ENCODE measurements around the gene PPFIA4. TPM values are rescaled to one million over a fixed set of nuclear protein-coding genes. Genes with fewer than 3 reads are reported as not detected.
"Not testable (repeated sequence)": the region's sequence is repeated elsewhere in the genome, so short reads cannot be mapped to it uniquely, and the experiment has no call there.

Gene PPFIA4
- total and polyA plus RNA-seq, 2 donors (not counting 3 experiments of a cell fraction or from before 2014, with no cell fraction given): 0.17 to 0.22 TPM

GRCh38 chr1:203002951-203003350 lies 23.3 kb upstream of the PPFIA4 start:
- Histone ChIP-seq H3K4me1 (ENCODE audit: control insufficient read depth, extremely low read depth, insufficient read depth, low read length) (peaks cover under 1% of the 10 kb centered on the region), H3K4me3 (replicated peaks in 1 of 3; ENCODE audit: insufficient read depth in 1 of 3, low read depth in 1 of 3, low read length in 3 of 3) (no peak overlapping the region), H2AFZ (ENCODE audit: low read depth, low read length) (no peak overlapping the region), H3K9me3 (replicated peaks; ENCODE audit: control insufficient read depth, insufficient read depth, low read length) (no peaks in the 10 kb centered on the region), H3K9ac (replicated peaks; ENCODE audit: extremely low read depth, insufficient read depth, low read length) (no peak overlapping the region), H3K36me3 (ENCODE audit: control insufficient read depth in 2 of 2, extremely low read depth in 1 of 2, insufficient read depth in 2 of 2, low read length in 2 of 2) (no peaks in the 10 kb centered on the region), H4K20me1 (replicated peaks; ENCODE audit: control insufficient read depth, extremely low read depth, insufficient read depth, low read length) (no peaks in the 10 kb centered on the region), H3K27ac (ENCODE audit: insufficient read depth, low read depth, low read length) (no peak overlapping the region), H3K79me2 (ENCODE audit: control insufficient read depth, insufficient read depth, low read length) (peaks cover 5% of the 10 kb centered on the region), H3K4me2 (ENCODE audit: insufficient read depth, low read length) (no peak overlapping the region), H3K27me3 (ENCODE audit: control insufficient read depth in 2 of 2, insufficient read depth in 2 of 2, low read length in 2 of 2) (peaks cover 3 to 4% of the 10 kb centered on the region in 2 experiments), H3K9me1 (replicated peaks; ENCODE audit: control insufficient read depth, extremely low read depth, insufficient read depth, low read length) (no peaks in the 10 kb centered on the region)
- FAIRE-seq (no peak), DNase-seq (ENCODE audit: low read depth, low spot score) (no peak)
- no TSS peak for BruUV-seq (replicated peaks)
- TF ChIP-seq GATA2 (IDR thresholded peaks at IDR 0.05; ENCODE audit: insufficient read depth, insufficient read length, low read depth, low read length) (no peak), POLR2AphosphoS5 (IDR thresholded peaks at IDR 0.05; ENCODE audit: insufficient read depth, low read depth, low read length) (no peak), EZH2 (IDR thresholded peaks at IDR 0.05; ENCODE audit: borderline replicate concordance, low read depth, low read length, severe bottlenecking) (no peak), FOS (IDR thresholded peaks at IDR 0.05; ENCODE audit: borderline replicate concordance, insufficient read depth, low read length) (no peak), JUN (IDR thresholded peaks at IDR 0.05; ENCODE audit: borderline replicate concordance, insufficient read depth, insufficient read length, low read depth) (no peak), POLR2A (IDR thresholded peaks at IDR 0.05; ENCODE audit: low read depth, low read length) (no peak), MAX (IDR thresholded peaks at IDR 0.05; ENCODE audit: insufficient read depth, insufficient read length) (no peak), MYC (IDR thresholded peaks at IDR 0.05; ENCODE audit: low read depth, low read length) (no peak), CTCF (IDR thresholded peaks at IDR 0.05; ENCODE audit: extremely low read depth in 1 of 2, insufficient read depth in 1 of 2, low read depth in 1 of 2, low read length in 2 of 2) (no peak)
- intact Hi-C loops (cut with micrococcal nuclease) (no loop called here), dilution Hi-C loops (cut with MboI; ENCODE audit: extremely low pct_ligation_motif_present, low sequenced_read_pairs) (no loop called here)
- ChIA-PET POLR2A (no interaction called here), CTCF (no interaction called here)

- POLR2A ChIA-PET; H3K27ac ChIP-seq (ENCODE audit: insufficient read depth, low read depth, low read length); H4K20me1 ChIP-seq (replicated peaks; ENCODE audit: control insufficient read depth, extremely low read depth, insufficient read depth, low read length); H3K27me3 ChIP-seq (ENCODE audit: control insufficient read depth in 2 of 2, insufficient read depth in 2 of 2, low read length in 2 of 2); H3K4me3 ChIP-seq (replicated peaks in 1 of 3; ENCODE audit: insufficient read depth in 1 of 3, low read depth in 1 of 3, low read length in 3 of 3); dilution Hi-C loops (cut with MboI; ENCODE audit: extremely low pct_ligation_motif_present, low sequenced_read_pairs); H3K4me2 ChIP-seq (ENCODE audit: insufficient read depth, low read length); BruUV-seq (replicated peaks); FAIRE-seq; H3K9ac ChIP-seq (replicated peaks; ENCODE audit: extremely low read depth, insufficient read depth, low read length); DNase-seq (ENCODE audit: low read depth, low spot score); H3K9me1 ChIP-seq (replicated peaks; ENCODE audit: control insufficient read depth, extremely low read depth, insufficient read depth, low read length); H3K36me3 ChIP-seq (ENCODE audit: control insufficient read depth in 2 of 2, extremely low read depth in 1 of 2, insufficient read depth in 2 of 2, low read length in 2 of 2); H3K9me3 ChIP-seq (replicated peaks; ENCODE audit: control insufficient read depth, insufficient read depth, low read length): not testable (repeated sequence)
- intact Hi-C loops (cut with micrococcal nuclease): loop anchor here (2.0 to 5.0 kb wide), 3 partner anchors 37 to 533 kb away; partner anchors contain the start of gene PCAT6
- Histone ChIP-seq H2AFZ (ENCODE audit: low read depth, low read length) (peak overlapping the region; percentile 94), H3K79me2 (ENCODE audit: control insufficient read depth, insufficient read depth, low read length) (peaks cover 22% of the 10 kb centered on the region), H3K4me1 (ENCODE audit: control insufficient read depth, extremely low read depth, insufficient read depth, low read length) (peaks cover 11% of the 10 kb centered on the region)
- CTCF ChIA-PET: interaction anchor here (1.2 kb wide), 1 partner anchor 211 kb away, joined by 3 read pairs; no protein-coding TSS in a partner anchor
Observed at GRCh38 chr1:203005395-203006142, 20.7 kb upstream of the PPFIA4 start.

Data from endothelial cell of umbilical vein (primary cell).